NCI-H524 (cell line): ENCODE data around the gene DDX39B.
"Not testable (repeated sequence)": the region's sequence is repeated elsewhere in the genome, so short reads cannot be mapped to it uniquely, and the experiment has no call there.

Source experiments
- DNase-seq, 2 experiments: peaks; one replicate each; lab custom pipeline; 2025; lab: John Stamatoyannopoulos, UW

DDX39B gene

GRCh38 chr6:31541658-31542521 lies at the start of gene DDX39B:
TSS of gene DDX39B (minus strand) at chr6:31542003. CDS start at chr6:31540532, 1,471 bp downstream.
- DNase-seq = peak; percentile 96

- DNase-seq = not testable (repeated sequence)
Observed at GRCh38 chr6:31590691-31591090, 48.9 kb upstream of the DDX39B start.

- peak in 1 of 2 experiments; percentile 28 for DNase-seq
Observed at GRCh38 chr6:31588871-31589650, 47.3 kb upstream of the DDX39B start.

GRCh38 chr6:31587791-31588777 lies 46.3 kb upstream of the DDX39B start:
- DNase-seq = no peak

DNA sequence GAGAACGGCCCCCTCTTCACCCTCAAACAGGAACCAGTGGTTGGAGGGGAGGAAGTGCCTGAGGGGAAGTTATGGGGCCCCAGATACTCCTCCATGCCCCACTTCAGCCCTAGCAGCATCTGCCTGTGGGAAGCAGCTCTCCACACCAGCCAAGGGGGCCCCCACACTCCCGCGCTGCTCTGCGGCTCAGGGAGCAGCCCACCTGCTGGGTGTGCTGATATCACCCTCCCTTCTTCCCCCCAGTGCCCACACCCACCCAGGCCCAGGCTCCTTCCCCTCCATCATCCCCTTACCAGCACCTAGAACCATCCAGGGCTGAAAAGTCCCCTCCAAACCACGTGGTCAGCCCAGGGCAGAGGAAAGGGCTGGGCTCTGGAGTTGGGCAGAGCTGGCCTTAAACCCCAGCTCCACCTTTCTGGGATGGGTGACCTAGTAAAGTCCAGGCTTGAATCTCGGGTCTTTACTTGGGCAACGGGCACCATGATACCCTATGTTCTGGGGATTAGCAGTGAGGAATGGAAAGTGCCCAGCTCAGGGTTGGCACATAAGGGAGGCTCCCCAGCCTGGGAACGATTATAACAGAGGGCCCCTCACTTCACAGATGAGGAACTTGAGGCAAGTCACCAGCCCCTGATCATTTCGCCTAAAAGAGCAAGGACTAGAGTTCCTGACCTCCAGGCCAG lies 44.9 kb upstream of the DDX39B start:
- no peak for DNase-seq

DNA sequence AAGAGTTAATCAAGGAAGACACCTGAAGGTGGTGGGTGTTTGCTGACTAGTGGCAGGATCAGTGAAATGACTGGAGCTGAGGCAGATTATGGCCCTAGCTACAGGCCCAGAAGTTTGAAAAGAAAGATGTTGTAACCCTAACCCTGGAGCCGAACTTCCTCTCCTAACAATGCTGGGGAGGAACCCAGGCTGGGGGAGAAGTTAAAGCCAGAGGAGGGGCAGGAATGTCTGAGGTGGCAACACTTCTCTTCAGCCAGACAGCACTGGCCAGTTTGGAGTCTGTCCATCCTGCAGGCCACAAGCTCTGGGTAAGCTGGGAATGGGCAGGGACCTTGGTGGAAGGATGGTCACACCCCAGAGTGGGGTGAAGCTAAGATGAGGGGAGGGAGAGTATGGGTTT lies 44.2 kb upstream of the DDX39B start, which contains the start of gene LST1:
Gene LST1 (plus strand): TSS at position 270 of the 400 bp plus-strand sequence. CDS start 1,023 bp downstream, outside the sequence.
- no peak for DNase-seq

DNA sequence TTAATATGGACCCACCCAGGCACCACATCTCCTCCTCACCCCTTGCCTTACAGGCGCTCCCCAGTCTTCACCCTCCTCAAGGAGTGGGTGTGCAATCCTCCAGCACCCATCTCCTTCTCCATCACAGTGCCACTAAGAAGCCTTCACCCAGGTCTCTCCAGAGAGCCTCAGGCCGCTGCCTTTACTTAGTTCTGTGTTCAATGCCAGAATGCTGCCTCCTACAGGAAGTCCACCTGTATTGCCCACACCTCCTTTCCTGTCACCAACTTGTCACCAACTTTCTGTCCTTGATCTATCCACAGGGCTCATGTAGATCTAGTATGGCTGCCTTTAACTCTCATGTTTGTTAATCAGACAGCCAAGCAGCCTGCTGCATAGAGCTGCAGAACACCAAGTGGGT lies 43.7 kb upstream of the DDX39B start:
- DNase-seq = no peak

GRCh38 chr6:31582230-31582643 lies 40.4 kb upstream of the DDX39B start, which contains the start of gene LTB:
TSS of gene LTB (minus strand) at chr6:31582424. CDS start at chr6:31582417, 7 bp downstream.
- DNase-seq = no peak

DNA sequence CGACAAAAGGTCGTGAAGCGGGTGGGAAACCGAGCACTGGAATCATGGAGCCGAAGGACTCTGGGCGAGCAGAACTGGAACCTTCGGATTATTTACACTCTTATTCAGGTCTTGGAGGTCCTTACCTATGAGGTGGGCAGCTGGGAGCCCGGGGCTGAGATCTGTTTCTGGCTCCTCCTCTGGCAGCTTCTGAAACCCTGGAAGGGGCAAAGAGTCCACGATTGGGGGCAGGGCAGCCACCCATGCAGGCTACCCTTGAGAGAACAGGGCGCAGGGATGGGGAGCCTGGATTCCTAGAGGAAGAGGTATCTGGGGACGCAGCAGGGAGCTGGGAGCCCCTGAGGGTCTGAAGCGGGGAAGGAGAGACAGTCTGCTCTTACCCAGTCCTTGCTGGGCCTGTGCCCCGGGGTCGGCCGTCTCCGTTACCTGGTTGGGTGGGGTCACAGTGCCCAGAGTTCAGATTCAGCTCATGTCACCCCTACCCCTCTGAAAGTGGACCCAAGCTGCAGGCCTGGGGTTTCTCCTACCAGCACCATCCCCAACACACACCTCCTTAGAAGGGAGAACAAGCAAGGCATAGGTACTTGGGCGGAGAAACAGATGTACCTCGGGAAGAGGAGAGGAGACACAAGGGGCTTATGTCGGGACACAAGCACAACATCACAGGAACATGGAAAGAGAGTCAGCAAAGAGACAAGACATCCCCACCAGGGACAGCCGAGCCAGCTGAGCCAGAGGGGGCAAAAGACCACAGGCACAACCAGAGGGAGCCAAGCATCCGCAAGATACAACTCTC lies 39.8 kb upstream of the DDX39B start:
- DNase-seq = peak in 1 of 2 experiments; percentile 13

- peak; percentile 57 to 78 for DNase-seq
Observed at GRCh38 chr6:31580807-31581433, 39.1 kb upstream of the DDX39B start.

- no peak for DNase-seq
Observed at GRCh38 chr6:31580438-31580740, 38.6 kb upstream of the DDX39B start.

DNA sequence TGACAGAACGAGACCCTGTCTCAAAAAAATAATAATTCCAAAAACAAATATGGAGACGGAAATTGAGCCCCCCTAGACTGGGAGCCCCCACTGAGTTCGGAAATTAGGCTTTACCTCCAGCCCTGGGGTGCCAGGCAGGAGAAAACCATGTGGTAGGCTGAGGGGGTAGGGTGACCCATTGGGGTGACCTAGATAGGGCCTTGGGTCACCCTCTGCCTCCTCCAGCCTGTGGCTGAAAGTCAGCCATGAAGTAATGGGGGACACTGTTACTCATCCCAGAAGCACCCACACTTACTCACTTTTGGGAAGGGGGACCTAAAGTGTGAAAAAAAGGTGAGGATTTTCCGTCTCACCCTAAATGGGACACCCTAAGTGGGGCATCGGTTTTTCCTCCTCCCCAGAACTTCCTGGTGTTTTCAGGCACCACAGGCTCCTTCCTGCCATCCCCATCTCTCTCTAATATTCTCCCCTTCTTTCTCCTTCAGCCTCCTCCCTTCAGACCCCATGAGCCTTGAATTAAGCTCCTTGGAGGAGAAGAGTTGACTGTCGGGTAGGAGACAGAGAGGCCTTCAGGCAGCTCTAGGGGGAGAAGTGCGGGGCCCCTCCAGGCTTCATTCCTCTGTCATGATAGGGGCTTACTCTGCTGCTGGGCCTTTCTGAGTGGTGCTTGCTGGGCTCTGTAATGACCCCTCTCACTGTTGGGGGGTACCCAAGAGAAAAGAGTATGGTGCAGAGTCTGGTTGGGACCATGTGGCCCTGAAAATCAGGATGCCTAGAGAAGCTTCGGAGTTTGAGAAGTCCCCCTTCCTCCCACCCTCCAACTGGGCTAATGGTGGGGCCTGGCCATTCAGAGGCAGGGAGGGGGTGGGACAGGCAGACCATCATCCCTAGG lies 38.0 kb upstream of the DDX39B start:
- DNase-seq = no peak

GRCh38 chr6:31579119-31579505 lies 37.3 kb upstream of the DDX39B start:
- no peak for DNase-seq

DNA sequence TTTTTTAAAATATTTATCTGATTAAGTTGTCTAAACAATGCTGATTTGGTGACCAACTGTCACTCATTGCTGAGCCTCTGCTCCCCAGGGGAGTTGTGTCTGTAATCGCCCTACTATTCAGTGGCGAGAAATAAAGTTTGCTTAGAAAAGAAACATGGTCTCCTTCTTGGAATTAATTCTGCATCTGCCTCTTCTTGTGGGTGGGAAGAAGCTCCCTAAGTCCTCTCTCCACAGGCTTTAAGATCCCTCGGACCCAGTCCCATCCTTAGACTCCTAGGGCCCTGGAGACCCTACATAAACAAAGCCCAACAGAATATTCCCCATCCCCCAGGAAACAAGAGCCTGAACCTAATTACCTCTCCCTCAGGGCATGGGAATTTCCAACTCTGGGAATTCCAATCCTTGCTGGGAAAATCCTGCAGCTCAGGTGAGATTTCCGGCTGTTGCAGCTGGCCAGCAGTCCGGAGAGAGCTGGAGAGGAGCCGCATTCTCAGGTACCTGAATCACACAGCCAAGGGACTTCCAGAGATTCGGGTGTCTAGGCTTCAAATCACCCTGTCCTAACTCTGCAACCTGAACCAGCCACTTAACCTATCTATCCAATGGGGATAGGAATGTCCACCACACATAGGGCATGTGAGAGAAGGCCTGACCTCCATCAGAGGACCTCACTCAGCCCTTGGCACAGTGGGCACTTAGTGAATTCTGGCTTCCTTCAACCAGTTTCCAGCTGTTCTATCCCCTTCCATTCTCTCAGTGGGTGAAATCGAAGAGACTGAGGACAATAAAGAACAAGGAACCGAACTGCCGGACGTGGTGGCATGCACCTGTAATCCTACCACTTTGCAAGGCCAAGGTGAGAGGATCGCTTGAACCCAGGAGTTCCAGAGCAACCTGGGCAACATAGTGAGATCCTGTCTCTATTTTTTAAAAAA lies 36.6 kb upstream of the DDX39B start:
- DNase-seq = no peak

- no peak for DNase-seq
Observed at GRCh38 chr6:31577579-31577966, 35.8 kb upstream of the DDX39B start.

- DNase-seq = no peak
Observed at GRCh38 chr6:31576897-31577578, 35.2 kb upstream of the DDX39B start.
